Measurements from ENCODE around the gene LRIT2.

DNA sequence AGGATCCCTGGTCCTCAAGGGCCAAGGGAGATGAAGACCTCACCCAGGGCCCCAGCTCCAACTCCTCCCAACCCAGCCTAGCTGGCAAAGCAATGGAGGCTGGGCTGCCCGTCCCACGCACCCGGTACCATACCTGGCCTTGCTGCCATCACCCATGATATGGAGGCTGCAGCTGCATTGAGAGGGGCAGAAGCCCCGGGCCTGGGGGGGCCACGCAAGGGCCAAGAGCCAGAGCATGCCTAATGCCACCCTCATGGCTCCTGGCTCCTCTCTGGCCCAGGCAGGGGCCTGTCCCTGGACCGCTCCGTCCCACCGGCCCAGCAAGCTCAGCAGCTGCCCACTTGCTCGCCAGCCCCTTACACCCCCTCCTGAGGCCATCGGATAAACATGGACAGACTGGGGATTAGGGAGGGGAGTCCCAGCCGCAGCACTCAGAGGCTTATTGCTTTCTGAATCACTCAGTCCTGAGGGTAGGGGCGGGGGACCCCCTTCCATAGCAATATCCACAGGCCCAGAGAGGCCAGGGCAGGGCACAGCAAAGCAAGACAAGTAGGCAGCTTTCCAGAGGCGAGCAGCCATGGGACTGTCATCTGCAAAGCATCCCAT is 15.9 kb upstream of the LRIT2 start, which contains the start of gene LRIT1:
- no peak for TF ChIP-seq ZFX (IDR thresholded peaks at IDR 0.05; ENCODE audit: borderline replicate concordance)
- TF ChIP-seq, protein P1, sequence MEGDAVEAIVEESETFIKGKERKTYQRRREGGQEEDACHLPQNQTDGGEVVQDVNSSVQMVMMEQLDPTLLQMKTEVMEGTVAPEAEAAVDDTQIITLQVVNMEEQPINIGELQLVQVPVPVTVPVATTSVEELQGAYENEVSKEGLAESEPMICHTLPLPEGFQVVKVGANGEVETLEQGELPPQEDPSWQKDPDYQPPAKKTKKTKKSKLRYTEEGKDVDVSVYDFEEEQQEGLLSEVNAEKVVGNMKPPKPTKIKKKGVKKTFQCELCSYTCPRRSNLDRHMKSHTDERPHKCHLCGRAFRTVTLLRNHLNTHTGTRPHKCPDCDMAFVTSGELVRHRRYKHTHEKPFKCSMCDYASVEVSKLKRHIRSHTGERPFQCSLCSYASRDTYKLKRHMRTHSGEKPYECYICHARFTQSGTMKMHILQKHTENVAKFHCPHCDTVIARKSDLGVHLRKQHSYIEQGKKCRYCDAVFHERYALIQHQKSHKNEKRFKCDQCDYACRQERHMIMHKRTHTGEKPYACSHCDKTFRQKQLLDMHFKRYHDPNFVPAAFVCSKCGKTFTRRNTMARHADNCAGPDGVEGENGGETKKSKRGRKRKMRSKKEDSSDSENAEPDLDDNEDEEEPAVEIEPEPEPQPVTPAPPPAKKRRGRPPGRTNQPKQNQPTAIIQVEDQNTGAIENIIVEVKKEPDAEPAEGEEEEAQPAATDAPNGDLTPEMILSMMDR (IDR thresholded peaks at IDR 0.05): no peak
